GM21723 (cell line): ENCODE results near the gene TSPAN4.

Experiments used
- ATAC-seq: cut with Tn5 transposase; IDR thresholded peaks from one replicate; pipeline ENCODE4 v1.9.1; 2021; ENCODE audit warnings: mild to moderate bottlenecking, moderate library complexity; ENCODE audit not compliant: unreplicated experiment

TSPAN4 gene

DNA sequence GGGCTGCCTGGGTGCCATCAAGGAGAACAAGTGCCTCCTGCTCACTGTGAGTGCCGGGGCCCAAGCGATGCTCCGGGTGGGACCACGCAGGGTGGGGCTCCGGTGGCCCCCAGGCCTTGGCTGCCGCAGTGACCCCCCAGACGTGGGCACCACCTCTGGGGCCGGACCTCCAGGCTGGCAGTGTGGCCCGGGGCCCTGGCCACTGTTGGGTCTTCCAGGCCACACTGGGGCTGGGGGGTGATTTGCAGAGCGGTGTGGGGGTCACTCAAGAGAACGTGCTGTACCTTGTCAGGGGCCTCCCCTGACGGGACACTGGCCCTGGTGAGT, 20.0 kb downstream of the TSPAN4 start:
- ATAC-seq, result no peak

- ATAC-seq, result no peak
Measured at GRCh38 chr11:863023-863909, 20.6 kb downstream of the TSPAN4 start.

- no peak for ATAC-seq
Measured at GRCh38 chr11:863910-864827, 21.5 kb downstream of the TSPAN4 start.

GRCh38 chr11:864898-865297, 22.2 kb downstream of the TSPAN4 start:
- no peak for ATAC-seq

- ATAC-seq, result no peak
Measured at GRCh38 chr11:865462-866430, 23.1 kb downstream of the TSPAN4 start.

DNA sequence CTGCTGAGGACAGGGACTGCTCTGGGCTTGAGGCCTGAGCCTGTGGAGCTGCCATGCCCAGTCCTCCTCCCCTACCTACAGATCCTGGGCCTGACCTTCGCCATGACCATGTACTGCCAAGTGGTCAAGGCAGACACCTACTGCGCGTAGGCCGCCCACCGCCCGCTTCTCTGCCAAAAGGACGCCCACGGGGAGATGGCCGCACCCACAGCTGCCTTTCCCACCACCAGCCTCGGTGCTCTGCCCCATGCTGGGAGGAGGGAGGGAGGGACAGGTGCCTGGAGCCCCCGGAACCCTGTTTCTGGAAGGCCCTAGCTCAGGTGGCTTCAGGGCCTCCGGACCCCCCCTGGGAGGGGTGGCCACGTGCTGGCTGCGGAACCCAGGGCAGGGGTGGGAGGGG, 23.8 kb downstream of the TSPAN4 start:
- ATAC-seq, result no peak

GRCh38 chr11:867856-868358, 25.3 kb downstream of the TSPAN4 start:
- ATAC-seq, result no peak

- ATAC-seq, result no peak
Measured at GRCh38 chr11:868394-868793, 25.7 kb downstream of the TSPAN4 start.

DNA sequence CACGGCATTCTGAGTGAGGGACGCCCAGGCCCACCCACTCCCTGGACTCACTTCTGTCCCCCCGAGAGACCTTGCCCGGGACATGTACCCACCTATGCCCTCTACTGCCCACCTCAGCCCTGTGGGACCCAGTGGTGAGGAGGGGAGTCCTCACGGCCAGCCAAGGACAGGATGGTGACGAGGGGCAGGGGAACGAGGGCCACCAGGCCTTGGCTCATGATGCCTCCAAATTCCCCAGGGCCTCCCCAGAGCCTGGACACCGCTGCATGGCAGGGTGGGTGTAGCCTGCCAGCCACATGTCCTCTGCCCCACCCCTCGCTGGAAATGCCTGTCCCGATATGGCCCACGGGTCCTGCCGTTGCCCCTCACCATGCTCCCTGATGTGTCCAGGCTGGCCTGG, 26.1 kb downstream of the TSPAN4 start:
- no peak for ATAC-seq

GRCh38 chr11:869399-870126, 26.9 kb downstream of the TSPAN4 start:
- no peak for ATAC-seq

DNA sequence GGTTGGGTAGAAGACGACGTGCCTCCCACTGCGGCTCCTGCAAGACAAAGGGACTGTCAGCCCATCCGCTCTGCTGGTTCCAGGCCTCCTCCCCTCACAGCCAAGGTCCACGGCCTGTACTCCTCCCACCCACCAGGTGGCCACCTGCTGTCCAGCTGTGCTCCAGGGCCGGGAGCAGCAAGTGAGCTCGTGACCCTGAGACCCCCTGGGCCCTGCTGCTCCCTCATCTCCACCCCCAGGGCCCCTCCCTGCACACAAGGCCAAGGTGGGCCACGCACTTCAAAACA, 27.4 kb downstream of the TSPAN4 start:
- no peak for ATAC-seq

DNA sequence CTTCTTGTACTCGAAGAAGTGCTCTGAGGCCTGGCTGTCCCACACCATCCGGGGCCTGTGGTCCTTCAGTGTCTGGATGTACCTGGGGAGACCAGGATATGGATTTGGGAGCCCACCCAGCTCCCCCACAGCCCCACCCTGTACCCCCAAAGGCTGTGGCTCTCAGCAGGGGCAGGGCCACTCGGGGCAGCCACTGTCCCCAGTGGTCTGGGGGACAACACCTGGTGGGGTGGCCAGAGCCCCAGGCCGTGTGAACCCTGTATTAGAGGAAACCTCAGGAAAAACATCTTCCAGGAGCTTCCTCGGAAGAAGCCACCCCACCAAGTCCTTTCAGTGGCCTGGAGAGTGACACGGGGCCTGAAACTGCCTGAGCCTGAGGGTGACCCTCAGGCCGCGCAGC, 27.8 kb downstream of the TSPAN4 start:
- ATAC-seq, result no peak

DNA sequence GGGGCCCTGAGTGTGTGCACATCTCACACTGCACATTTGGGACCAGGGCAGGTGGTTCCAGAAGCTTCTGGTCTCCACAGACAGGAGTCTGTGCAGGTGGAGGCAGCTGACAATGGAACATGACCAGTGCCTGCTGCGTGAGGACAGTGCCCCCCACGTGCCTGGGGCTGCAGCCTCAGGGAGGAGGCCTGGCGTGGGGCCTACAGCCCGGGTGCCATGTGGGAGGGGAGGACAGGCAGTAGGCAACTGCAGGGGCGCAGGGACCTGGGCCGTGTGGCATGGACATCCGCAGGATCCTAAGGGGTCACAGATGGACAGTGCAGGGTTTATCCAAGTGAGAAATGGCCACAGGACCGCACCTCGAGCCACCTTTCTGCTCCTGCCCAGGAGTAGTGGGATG, 28.8 kb downstream of the TSPAN4 start:
- no peak for ATAC-seq

- no peak for ATAC-seq
Measured at GRCh38 chr11:872799-873198, 30.1 kb downstream of the TSPAN4 start.

GRCh38 chr11:873706-874105, 31.1 kb downstream of the TSPAN4 start:
- no peak for ATAC-seq

DNA sequence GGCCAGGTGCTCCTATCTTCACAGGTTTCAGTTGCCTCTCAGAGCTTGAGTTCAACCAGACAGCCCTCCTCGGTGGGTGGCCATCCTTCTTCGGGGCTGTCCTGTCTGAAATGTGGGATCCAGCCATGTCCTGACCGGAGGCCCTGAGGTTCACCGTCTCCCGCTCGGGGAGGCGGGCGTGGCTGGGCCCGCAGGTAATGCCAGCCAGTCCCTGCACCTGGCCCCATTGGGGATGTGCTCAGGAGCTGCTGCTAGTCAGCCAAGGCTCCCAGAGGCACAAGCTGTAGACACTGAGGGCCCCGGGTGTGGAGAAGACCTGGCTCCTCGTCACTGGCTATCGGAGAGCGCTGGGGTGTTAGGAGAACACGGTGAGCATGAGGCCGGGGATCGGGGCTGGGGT, 32.6 kb downstream of the TSPAN4 start:
- ATAC-seq, result no peak

GRCh38 chr11:875769-876301, 33.2 kb downstream of the TSPAN4 start:
- ATAC-seq, result no peak

DNA sequence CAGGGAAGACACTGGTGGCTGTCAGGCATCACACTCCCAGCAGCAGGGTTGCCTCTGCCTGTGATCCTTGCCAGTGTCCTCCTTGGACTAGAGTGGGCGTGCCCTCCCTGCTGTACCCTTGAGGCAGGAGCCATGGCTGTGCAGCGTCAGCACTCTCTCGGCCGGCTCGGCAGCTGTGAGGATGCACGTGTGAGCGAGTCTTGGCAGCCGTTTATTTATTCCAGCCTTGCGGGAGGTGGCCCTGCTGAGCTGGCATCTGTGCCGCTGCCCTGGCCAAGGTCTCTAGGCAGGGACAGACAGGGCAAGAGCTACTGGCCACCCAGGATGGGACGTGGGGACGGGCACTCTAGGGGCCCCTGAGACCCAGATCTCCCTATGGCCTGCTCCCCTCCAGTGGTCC, 33.9 kb downstream of the TSPAN4 start:
- ATAC-seq, result no peak

DNA sequence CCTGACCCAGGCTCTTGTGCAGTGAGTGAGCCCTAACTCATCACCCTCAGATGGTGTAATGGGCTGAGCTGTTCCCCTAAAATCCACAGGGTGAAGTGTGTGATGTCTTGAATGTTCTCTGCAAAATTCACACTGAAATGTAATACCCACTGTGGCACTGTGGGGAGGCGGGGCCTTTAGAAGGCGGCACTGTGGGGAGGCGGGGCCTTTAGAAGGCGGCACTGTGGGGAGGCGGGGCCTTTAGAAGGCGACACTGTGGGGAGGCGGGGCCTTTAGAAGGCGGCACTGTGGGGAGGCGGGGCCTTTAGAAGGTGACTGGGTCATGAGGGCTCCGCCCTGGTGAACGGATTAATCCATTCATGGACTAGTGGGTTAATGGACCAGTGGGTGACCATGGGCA, 34.9 kb downstream of the TSPAN4 start:
- no peak for ATAC-seq

- no peak for ATAC-seq
Measured at GRCh38 chr11:880447-880846, 37.8 kb downstream of the TSPAN4 start.
